HG03575 (cell line): Measurements from ENCODE around the gene TEAD2.
"Not testable (repeated sequence)": the region's sequence is repeated elsewhere in the genome, so short reads cannot be mapped to it uniquely, and the experiment has no call there.

Experiments
- ATAC-seq: cut with Tn5 transposase; IDR thresholded peaks from one replicate; pipeline ENCODE4 v1.9.1; 2021; ENCODE audit not compliant: unreplicated experiment, insufficient number of reproducible peaks, low FRiP score; ENCODE audit errors: extremely low read depth

TEAD2 gene

GRCh38 chr19:49336482-49337266, 25.5 kb downstream of the TEAD2 start:
- no peak for ATAC-seq

- ATAC-seq, result no peak
Observed at GRCh38 chr19:49335784-49336481, 26.3 kb downstream of the TEAD2 start.

- ATAC-seq, result no peak
Observed at GRCh38 chr19:49335071-49335783, 27.0 kb downstream of the TEAD2 start, which contains the start of gene CD37. TSS of gene CD37 (plus strand) at chr19:49335406. CDS start at chr19:49335541, 135 bp downstream.

DNA sequence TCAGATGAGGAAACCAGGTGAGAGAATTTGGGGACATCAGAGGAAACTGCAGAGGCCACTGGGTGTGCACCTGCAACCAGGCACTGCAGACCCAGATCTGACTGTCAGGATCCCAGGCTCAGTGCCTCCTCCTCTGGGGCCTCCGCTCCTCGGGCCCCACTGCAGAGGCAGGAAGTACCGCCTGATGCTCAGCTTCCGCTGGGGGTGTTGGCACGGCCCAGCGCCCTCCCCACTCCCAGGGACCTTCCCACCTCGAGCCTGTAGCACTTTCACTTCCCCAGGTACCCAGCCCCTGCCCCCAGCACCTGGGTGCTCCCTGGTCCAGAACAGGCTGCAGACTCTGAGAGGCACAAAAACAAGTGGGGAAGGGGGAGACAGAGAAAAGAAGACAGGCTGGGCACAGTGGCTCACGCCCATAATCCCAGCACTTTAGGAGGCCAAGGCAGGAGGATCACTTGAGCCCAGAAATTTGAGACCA, 28.4 kb downstream of the TEAD2 start:
- ATAC-seq, result no peak

GRCh38 chr19:49333418-49333805, 28.8 kb downstream of the TEAD2 start:
- ATAC-seq, result no peak

DNA sequence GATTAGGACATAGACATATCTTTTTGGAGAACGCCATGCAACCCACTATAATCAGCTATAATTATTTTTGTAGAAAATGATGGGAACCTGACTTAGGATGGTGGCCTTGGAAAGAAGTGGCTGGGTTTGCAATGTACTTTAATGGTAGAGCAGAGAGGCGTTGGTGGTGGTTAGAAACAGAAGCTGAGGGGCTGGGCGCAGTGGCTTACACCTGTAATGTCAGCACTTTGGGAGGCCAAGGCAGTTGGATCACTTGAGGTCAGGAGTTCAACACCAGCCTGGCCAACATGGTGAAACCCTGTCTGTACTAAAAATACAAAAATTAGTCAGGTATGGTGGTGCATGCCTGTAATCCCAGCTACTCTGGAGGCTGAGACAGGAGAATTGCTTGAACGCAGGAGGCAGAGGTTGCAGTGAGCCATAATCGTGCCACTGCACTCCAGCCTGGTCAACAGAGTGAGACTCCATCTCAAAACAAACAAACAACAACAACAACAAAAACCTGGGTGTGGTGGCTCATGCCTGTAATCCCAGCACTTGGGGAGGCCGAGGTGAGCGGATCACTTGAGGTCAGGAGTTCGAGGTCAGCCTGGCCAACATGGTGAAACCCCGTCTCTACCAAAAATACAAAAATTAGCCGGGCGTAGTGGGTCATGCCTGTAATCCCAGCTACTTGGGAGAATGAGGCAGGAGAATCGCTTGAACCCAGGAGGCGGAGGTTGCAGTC, 29.4 kb downstream of the TEAD2 start:
- not testable (repeated sequence) for ATAC-seq

DNA sequence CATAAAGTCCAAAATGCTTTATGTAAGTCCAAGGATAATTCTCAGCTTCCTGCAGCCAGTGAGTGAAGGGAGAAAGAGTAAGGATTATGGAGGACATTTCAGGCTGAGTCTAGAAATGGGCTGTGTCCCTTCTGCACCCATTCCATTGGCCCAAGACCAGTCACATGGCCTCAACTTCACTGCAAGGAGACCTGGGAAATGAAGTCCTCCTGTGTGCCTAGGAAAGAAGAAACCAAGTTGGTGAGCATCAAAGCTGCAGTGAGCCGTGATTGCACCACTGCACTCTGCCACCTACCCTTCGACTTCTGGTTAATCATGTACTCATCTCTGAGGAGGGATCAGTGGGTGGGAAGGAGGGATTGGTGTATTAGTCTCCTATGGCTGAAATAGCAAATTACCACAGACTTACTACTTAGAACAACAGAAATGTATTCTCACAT, 30.6 kb downstream of the TEAD2 start:
- no peak for ATAC-seq

- ATAC-seq, result not testable (repeated sequence)
Observed at GRCh38 chr19:49331187-49331586, 31.0 kb downstream of the TEAD2 start.

- ATAC-seq, result no peak
Observed at GRCh38 chr19:49328741-49329140, 33.5 kb downstream of the TEAD2 start.

DNA sequence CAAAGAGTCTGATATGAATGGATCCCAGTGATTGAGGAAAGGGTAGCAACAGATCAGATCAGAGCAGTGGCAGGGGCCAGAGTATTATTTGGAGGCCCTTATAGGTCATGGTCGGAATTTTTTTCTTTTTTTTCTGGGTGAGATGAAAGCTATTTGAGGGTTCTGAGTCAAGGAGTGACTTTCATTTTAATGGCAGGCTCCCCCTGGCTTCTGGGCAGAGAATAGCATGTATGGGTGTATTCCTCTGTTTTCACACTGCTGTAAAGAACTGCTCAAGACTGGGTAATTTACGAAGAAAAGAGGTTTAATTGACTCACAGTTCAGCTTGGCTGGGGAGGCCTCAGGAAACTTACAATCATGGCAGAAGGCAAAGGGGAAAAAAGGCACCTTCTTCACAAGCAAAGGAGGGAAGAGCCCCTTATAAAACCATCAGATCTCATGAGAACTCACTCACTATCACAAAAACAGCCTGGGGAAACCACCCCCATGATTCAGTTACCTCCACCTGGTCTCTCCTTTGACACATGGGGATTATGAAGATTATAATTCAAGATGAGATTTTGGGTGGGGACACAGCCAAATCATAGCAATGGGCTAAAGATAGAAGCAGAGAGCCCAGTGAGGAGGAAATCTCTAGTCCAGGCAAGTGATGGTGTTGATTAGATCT, 34.2 kb downstream of the TEAD2 start:
- no peak for ATAC-seq

- ATAC-seq, result no peak
Observed at GRCh38 chr19:49326165-49326704, 36.0 kb downstream of the TEAD2 start.

DNA sequence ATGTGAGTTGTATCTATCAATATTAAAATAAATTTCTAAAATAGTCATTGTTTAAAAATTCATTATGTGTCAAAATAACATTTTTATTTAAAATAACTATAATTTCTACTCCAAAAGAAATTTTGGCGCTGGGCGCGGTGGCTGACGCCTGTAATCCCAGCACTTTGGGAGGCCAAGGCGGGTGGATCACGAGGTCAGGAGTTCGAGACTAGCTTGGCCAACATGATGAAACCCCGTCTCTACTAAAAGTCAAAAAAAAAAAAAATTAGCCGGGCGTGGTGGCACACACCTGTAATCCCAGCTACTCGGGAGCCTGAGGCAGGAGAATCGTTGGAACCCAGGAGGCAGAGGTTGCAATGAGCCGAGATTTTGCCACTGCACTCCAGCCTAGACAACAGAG, 36.5 kb downstream of the TEAD2 start:
- ATAC-seq, result not testable (repeated sequence)

DNA sequence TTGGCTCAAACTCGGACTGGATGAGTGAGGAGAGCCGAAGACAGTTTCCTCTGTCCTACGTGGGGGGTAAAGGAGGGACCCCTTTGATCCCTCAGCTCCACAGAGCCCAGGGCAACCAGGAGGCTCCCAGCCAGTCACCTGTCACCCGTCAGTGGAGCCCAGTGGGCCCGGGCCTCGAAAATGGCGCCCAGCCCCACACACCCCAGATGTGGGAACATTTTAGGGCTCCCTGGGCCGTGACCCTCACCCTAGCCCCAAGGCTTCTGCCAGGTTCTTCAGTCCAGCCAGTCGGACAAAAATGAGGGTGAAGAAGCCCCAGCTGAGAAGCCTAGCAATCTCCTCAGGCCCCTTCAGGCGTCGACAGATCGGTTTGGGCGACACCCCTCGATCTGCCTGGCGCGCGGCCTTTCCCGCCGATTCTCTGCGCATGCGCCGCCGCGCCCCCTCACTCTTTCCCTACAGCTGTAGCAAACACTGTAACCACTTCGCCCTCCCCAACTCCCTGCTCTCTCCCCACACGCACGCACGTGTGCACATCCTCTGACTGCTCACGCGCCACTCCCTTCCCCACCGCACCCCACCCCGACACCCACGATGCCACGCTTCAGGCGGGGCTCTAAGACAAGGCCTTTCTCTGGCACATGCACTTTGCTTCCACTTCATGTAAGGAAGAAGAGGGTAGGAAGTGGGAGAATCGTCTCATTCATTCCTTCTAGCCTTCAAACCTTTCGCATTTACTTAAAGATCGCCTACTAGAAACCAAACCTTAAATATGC, 37.2 kb downstream of the TEAD2 start, which contains the start of gene SLC6A16:
Gene SLC6A16 (minus strand): TSS at position 391 of the 776 bp plus-strand sequence. CDS start 13,844 bp downstream, outside the sequence.
- no peak for ATAC-seq

DNA sequence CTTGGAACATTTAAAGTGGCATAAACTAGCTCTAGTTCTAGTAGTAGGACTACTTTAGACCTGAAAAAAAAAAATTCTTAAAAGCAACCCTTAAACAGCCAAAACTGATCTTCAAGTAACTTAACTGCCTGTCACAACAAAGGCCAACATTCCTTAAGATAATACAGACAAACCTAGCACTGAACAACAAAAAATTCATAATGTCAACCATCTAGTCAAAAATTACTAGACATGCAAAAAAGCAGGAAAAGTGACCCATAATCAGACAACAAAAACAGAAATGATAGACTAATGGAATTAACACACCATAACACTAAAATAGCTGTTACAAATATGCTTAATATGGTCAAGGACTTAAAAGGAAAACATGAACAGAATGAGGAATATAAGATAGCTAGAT, 43.9 kb downstream of the TEAD2 start:
- no peak for ATAC-seq

DNA sequence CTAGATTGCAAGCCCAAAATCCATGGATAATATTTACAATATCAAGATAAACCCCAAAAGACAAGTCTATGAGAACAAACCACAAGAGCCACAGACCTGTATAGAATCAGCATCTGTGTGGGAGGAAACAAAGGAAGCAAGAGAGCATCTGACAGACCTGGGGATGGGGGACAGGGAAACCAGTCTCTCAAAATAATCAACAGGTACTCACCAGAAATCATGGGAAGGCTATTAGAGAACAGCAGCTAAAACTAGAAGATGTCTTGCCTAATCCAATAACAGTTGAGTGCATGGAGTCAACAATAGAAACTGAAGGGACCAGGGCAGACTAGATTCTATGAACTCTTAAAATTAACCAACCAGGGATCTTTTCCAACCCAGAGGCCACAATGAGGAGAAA, 45.9 kb downstream of the TEAD2 start:
- ATAC-seq, result no peak

- ATAC-seq, result no peak
Observed at GRCh38 chr19:49315111-49315510, 47.1 kb downstream of the TEAD2 start.

GRCh38 chr19:49309087-49309486, 53.1 kb downstream of the TEAD2 start:
- no peak for ATAC-seq
